ENCODE data around the gene PSME1. TPM values are rescaled to one million over a fixed set of nuclear protein-coding genes. Genes with fewer than 3 reads are reported as not detected.

PSME1 gene
- total RNA-seq, 1 donor from 2014 or later: 65.0 TPM

DNA sequence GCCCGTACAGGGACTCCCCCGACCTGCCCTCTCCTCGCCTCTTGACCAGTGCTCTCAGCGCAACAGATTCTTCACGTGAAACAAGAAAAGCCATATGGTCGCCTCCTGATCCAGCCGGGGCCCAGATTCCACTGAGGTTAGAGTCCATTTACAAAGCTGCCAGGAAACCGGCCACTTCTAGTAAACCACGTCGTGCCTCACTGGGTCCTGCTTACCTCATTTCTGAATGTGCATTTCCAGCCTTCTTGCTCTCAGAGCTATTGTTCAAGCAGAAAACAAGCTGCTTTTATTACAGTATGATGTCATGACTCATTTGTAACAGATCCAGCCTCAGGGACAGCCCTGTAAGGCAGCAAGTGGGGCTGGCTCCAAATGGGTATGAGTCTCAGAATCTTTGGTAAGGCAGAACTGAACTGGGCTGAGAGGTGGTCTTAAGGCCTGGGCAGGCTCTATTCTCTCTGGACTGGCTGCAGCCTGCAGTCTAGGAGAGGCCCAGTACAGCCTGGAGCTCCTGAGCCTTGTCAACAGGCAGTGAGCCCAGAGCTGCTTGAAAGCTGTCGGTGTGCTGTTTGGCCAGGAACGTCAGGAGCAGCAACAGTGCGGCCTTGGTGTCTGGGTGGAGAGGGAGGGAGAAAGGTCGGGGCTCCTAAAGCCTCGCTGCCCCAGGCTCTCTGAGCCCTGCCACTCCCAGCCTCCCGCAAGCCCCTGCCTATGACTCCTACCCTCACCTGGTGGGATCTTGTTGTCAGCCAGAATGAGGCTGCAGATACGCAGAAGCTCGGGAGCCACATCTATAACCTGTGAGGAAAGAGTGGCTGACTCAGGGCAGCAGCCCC is 44.2 kb downstream of the PSME1 start:
- Histone ChIP-seq H3K4me3 (ENCODE audit: low read depth, low read length) (no peak overlapping the region), H3K27me3 (ENCODE audit: control insufficient read depth, insufficient read depth, low read length) (no peaks in the 10 kb centered on the region), H3K36me3 (ENCODE audit: control insufficient read depth, insufficient read depth, low read length) (peaks cover 34% of the 10 kb centered on the region)
- FAIRE-seq (no peak), DNase-seq (ENCODE audit: low read depth) (peak; percentile 30)
- TF ChIP-seq, protein P1, sequence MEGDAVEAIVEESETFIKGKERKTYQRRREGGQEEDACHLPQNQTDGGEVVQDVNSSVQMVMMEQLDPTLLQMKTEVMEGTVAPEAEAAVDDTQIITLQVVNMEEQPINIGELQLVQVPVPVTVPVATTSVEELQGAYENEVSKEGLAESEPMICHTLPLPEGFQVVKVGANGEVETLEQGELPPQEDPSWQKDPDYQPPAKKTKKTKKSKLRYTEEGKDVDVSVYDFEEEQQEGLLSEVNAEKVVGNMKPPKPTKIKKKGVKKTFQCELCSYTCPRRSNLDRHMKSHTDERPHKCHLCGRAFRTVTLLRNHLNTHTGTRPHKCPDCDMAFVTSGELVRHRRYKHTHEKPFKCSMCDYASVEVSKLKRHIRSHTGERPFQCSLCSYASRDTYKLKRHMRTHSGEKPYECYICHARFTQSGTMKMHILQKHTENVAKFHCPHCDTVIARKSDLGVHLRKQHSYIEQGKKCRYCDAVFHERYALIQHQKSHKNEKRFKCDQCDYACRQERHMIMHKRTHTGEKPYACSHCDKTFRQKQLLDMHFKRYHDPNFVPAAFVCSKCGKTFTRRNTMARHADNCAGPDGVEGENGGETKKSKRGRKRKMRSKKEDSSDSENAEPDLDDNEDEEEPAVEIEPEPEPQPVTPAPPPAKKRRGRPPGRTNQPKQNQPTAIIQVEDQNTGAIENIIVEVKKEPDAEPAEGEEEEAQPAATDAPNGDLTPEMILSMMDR (IDR thresholded peaks at IDR 0.05; ENCODE audit: insufficient read depth, low read length, severe bottlenecking): no peak

DNA sequence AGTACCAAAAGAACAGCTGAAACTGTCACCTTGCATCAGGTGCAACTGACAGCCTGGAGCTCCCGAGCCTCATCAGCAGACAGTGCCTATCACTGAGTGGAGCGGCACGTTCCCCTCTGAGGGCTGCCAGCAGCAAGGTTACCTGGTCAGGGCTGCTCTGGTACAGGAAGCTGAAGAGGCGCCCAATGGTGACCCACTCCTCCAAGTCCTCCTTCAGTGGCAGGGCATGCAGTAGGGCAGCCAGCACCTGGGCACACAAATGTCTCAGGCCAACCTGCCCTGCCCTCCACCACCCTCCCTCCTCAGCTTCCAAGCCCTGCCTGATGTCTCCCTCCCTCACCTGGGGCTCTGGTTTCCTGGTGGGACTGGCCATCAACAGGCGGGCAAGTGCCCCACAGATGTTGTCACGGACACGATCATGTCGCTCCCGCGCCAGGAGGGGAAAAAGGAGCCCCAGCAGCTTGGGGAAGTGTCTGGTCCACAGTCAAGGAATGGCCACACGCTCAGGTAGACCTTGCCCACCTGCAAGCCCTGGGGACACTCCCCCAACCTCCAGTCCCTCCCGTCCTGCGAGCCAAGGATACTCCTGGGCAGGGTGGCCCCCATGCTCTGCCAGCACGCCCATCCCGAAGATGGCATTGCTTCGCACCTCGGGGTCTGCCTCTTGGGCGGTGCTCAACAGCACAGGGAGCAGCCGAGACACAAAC is 45.5 kb downstream of the PSME1 start:
- H3K4me3 ChIP-seq (ENCODE audit: low read depth, low read length): no peak overlapping the region
- H3K27me3 ChIP-seq (ENCODE audit: control insufficient read depth, insufficient read depth, low read length): no peaks in the 10 kb centered on the region
- H3K36me3 ChIP-seq (ENCODE audit: control insufficient read depth, insufficient read depth, low read length): peaks cover 41% of the 10 kb centered on the region
- DNase-seq (ENCODE audit: low read depth) (no peak), FAIRE-seq (no peak)
- TF ChIP-seq, protein P1 (IDR thresholded peaks at IDR 0.05; ENCODE audit: insufficient read depth, low read length, severe bottlenecking): no peak

DNA sequence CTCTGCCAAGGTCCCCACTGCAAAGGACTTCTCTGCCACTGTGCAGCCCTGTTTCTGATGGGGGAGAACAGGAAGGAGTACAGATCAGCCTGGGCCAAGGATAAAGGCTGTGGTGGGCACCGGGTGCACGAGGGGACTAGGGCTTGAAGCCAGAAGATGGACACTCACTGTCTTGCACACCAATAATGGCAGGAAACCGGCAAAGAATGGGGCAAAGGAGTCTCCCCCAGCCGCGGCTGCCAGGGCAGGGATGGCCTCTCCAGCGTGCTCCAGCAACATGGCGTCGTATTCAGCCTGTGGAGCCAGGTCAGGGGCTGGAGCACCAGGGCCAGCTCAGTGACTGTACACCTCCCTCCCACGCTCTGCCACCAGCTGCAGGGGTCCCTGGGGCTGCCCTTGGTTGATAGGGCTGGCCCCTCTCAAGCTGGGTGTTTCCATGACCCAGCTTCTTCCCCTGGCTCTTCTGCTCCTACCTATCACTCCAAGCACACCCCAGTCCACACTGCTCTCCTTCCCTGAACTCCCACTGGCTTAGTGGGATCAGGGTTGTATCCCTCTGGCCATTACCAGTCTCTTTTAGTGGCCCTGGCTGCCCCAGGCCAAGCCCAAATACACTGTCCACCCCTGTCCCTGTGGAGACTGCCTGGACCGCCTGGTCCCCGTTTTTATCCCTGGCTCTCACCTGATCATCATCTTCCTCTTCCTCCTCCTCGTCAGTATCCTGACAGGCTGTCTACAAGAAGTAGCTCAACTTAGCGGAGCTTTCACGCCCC is 46.3 kb downstream of the PSME1 start:
- Histone ChIP-seq H3K4me3 (ENCODE audit: low read depth, low read length) (no peak overlapping the region), H3K36me3 (ENCODE audit: control insufficient read depth, insufficient read depth, low read length) (peaks cover 44% of the 10 kb centered on the region), H3K27me3 (ENCODE audit: control insufficient read depth, insufficient read depth, low read length) (no peaks in the 10 kb centered on the region)
- FAIRE-seq: no peak
- DNase-seq (ENCODE audit: low read depth): no peak
- TF ChIP-seq, protein P1 (IDR thresholded peaks at IDR 0.05; ENCODE audit: insufficient read depth, low read length, severe bottlenecking): no peak

DNA sequence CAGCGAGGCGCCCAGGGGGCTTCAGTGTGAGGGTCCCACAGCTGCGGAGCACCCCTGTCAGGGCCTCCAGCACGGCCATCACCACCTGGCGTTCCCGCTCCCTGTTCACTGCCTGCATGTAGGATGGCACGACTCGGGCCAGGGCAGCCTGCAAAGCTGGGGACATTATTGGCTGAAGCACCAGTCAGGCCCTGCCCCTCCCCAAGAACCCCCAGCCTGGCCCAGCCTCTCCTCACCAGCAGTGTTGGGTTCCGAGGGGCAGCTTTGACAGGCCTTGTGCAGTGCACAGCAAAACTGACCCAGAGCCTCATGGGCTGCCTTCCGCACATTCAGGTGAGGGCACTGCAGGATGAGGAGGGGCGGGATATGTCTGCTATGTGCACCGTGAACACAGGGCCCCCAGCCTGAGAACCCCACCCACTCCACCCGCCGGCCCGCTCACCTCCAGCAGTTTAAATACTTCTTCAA is 47.1 kb downstream of the PSME1 start:
- no peak for FAIRE-seq
- H3K27me3 ChIP-seq (ENCODE audit: control insufficient read depth, insufficient read depth, low read length): no peaks in the 10 kb centered on the region
- H3K36me3 ChIP-seq (ENCODE audit: control insufficient read depth, insufficient read depth, low read length): peaks cover 44% of the 10 kb centered on the region
- TF ChIP-seq, protein P1 (IDR thresholded peaks at IDR 0.05; ENCODE audit: insufficient read depth, low read length, severe bottlenecking): no peak
- no peak overlapping the region for H3K4me3 ChIP-seq (ENCODE audit: low read depth, low read length)
- no peak for DNase-seq (ENCODE audit: low read depth)

DNA sequence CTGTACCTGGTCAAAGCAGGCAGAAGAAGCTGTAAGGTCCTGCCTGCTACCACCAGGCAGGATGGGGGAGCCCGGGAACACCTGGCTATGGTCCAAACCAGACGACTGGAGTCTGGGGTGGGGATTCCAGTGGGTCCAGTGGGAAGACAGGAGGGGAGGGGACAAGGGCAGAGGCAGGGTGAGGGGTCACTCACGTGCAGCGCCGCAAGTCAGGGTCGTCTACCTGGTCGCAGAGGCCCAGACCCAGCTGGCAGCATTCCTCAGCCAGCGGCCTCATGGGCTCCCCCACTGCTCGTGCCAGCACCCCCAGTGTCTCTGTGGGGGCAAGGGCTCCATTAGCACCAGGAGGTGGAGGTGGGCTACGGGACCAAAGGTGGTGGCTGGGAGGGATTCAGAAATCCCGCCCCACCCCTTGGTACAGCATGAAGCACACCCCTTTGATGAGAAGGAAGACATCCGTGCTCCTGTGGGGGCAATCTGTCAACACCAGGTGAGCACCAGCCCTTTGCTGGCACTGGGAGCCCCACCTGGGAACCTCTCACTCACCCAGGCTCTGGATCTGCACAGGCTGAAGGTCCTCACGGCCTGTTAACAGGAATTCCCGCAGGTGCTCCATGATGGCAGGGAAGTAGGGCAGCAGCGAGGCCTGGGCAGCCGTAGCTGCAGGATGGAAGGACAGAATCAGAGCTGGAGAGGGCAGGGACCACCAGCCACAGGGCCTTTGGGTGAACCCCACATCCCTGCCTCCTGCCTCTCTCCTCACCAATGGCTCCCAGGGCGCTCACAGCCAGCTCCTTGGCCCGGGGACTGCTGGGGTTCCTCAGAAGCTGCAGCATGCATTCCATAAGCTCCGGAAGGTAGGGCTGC is 48.3 kb downstream of the PSME1 start:
- no peak for FAIRE-seq
- H3K4me3 ChIP-seq (ENCODE audit: low read depth, low read length): no peak overlapping the region
- no peaks in the 10 kb centered on the region for H3K27me3 ChIP-seq (ENCODE audit: control insufficient read depth, insufficient read depth, low read length)
- peaks cover 33% of the 10 kb centered on the region for H3K36me3 ChIP-seq (ENCODE audit: control insufficient read depth, insufficient read depth, low read length)
- TF ChIP-seq, protein P1 (IDR thresholded peaks at IDR 0.05; ENCODE audit: insufficient read depth, low read length, severe bottlenecking): no peak
- no peak for DNase-seq (ENCODE audit: low read depth)
